Measurements from ENCODE around the gene PRDM16.

- TF ChIP-seq, protein P1, sequence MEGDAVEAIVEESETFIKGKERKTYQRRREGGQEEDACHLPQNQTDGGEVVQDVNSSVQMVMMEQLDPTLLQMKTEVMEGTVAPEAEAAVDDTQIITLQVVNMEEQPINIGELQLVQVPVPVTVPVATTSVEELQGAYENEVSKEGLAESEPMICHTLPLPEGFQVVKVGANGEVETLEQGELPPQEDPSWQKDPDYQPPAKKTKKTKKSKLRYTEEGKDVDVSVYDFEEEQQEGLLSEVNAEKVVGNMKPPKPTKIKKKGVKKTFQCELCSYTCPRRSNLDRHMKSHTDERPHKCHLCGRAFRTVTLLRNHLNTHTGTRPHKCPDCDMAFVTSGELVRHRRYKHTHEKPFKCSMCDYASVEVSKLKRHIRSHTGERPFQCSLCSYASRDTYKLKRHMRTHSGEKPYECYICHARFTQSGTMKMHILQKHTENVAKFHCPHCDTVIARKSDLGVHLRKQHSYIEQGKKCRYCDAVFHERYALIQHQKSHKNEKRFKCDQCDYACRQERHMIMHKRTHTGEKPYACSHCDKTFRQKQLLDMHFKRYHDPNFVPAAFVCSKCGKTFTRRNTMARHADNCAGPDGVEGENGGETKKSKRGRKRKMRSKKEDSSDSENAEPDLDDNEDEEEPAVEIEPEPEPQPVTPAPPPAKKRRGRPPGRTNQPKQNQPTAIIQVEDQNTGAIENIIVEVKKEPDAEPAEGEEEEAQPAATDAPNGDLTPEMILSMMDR (IDR thresholded peaks at IDR 0.05): no peak
- TF ChIP-seq POLR2AphosphoS5 (IDR thresholded peaks at IDR 0.05) (no peak), POLR2A (IDR thresholded peaks at IDR 0.05) (no peak), EP300 (IDR thresholded peaks at IDR 0.05; ENCODE audit: low read depth) (no peak)
These were observed 135.7 kb downstream of the PRDM16 start for GRCh38 chr1:3204725-3205124.
